K562 (cell line): ENCODE results near the gene PPAT. TPM values are rescaled to one million over a fixed set of nuclear protein-coding genes. Genes with fewer than 3 reads are reported as not detected.

Experiments used
- AFF4 ChIP-seq: sonication (generic); formaldehyde crosslinking; IDR thresholded peaks from 2 replicates; pipeline ENCODE4 v1.8.0; 2023; ENCODE audit warnings: mild to moderate bottlenecking, missing genetic modification reagents
- BHLHE40 ChIP-seq: IDR thresholded peaks from 2 replicates; pipeline ENCODE4 v1.6.1; 2011; ENCODE audit warnings: low read length, improper control_type of control experiment
- CBX3 ChIP-seq, 2 experiments: IDR thresholded peaks; 1 replicate in 1 of 2; 2 replicates in 1 of 2; pipeline ENCODE4 v1.6.1; 2012; ENCODE audit warnings: inconsistent platforms in 2 of 2, low read length in 2 of 2, borderline replicate concordance in 1 of 2, control low read depth in 1 of 2
- EP400 ChIP-seq: fragments of 450-650 bp; IDR thresholded peaks from 2 replicates; pipeline ENCODE4 v1.6.1; 2017; ENCODE audit warnings: antibody characterized with exemption, mild to moderate bottlenecking, moderate library complexity
- ETV1 ChIP-seq: fragments of 450-650 bp; conservative IDR thresholded peaks from 2 replicates; pipeline ENCODE4 v1.6.1; 2016; ENCODE audit warnings: missing genetic modification characterization, control low read depth, low read depth, missing compliant biosample characterization
- FOXK1 ChIP-seq: sonication (generic); formaldehyde crosslinking; IDR thresholded peaks from 2 replicates; pipeline ENCODE4 v1.8.0; 2022; ENCODE audit warnings: missing genetic modification reagents, mild to moderate bottlenecking, borderline replicate concordance
- GTF2B ChIP-seq: IDR thresholded peaks from 2 replicates; pipeline ENCODE4 v1.6.1; 2011; ENCODE audit not compliant: insufficient read length; ENCODE audit errors: extremely low read depth
- HDAC8 ChIP-seq: fragments of 450-650 bp; IDR thresholded peaks from 2 replicates; pipeline ENCODE4 v1.6.1; 2016; ENCODE audit warnings: mild to moderate bottlenecking, missing genetic modification characterization, moderate library complexity, missing compliant biosample characterization
- TCF15 ChIP-seq: fragments of 250-450 bp; sonication (Bioruptor Pico); IDR thresholded peaks from 2 replicates; pipeline ENCODE4 v1.8.0; 2022; ENCODE audit warnings: moderate library complexity, mild to moderate bottlenecking, inconsistent platforms
- TFAM ChIP-seq: fragments of 250-450 bp; sonication (Bioruptor Pico); conservative IDR thresholded peaks from 2 replicates; pipeline ENCODE4 v1.5.0; 2021; ENCODE audit warnings: mild to moderate bottlenecking, moderate library complexity
- TRIM24 ChIP-seq, 2 experiments: fragments of 450-650 bp; IDR thresholded peaks; 2 replicates each; pipeline ENCODE4 v1.6.1; 2016
- U2AF1 ChIP-seq: fragments of 200-400 bp; formaldehyde crosslinking; optimal IDR thresholded peaks from 2 replicates; pipeline ENCODE3; 2017; ENCODE audit warnings: mild to moderate bottlenecking, low read depth, low read length, moderate library complexity
- ZNF143 ChIP-seq: sonication (generic); formaldehyde crosslinking; IDR thresholded peaks from 2 replicates; pipeline ENCODE4 v1.9.0; 2022; ENCODE audit warnings: mild to moderate bottlenecking, missing genetic modification reagents
- ZNF511 ChIP-seq: sonication (generic); formaldehyde crosslinking; IDR thresholded peaks from 2 replicates; pipeline ENCODE4 v1.8.0; 2022; ENCODE audit warnings: mild to moderate bottlenecking, missing genetic modification reagents
- ZNF609 ChIP-seq: sonication (generic); formaldehyde crosslinking; IDR thresholded peaks from 2 replicates; pipeline ENCODE4 v1.8.1; 2023; ENCODE audit warnings: missing genetic modification reagents, mild to moderate bottlenecking, borderline replicate concordance
- ZNF778 ChIP-seq: fragments of 450-650 bp; formaldehyde crosslinking; IDR thresholded peaks from 2 replicates; pipeline ENCODE4 v1.4.0; 2020; ENCODE audit warnings: mild to moderate bottlenecking, moderate library complexity
- ZNF830 ChIP-seq: fragments of 250-450 bp; sonication (Bioruptor Pico); IDR thresholded peaks from 2 replicates; pipeline ENCODE4 v1.5.0; 2021; ENCODE audit warnings: mild to moderate bottlenecking
- polyA plus RNA-seq, 8 experiments: library from polyadenylated mRNA; depleted of rRNA in 4 of 8; stranded (reverse) in 5 of 8; unstranded in 3 of 8; fragments of >200 nt; fragmentation: Nextera tagmentation in 2 of 8; fragmentation: Illumina TruSeq in 1 of 8; extraction: Ambion mirVana in 2 of 8; extraction: Trizol in 1 of 8; gene quantifications; 2 replicates each; pipeline versions ENCODE4 v1.2.1 to v1.2.3, GENCODE V29; 2011 to 2014; ENCODE audit warnings: inconsistent platforms in 1 of 8, missing spikeins in 1 of 8
- total RNA-seq, 7 experiments: library from RNA; depleted of rRNA in 6 of 7; stranded (reverse); fragments of >200 nt in 6 of 7; fragmentation: Illumina TruSeq in 2 of 7; extraction: Trizol in 2 of 7; gene quantifications; 2 replicates each; pipeline versions ENCODE4 v1.2.1 to v1.2.3, GENCODE V29; 2011 to 2021; ENCODE audit warnings: low replicate concordance in 1 of 7

PPAT gene
- total and polyA plus RNA-seq, 9 of the 15 experiments (the other 6 are each of a cell fraction or from before 2014, with no cell fraction given) = 36.2 to 75.8 (median 55.5) TPM

- TF ChIP-seq GTF2B = no peak
- no peak for TF ChIP-seq ZNF511 (CRISPR knock-in tag)
- no peak for TF ChIP-seq HDAC8 (tag)
- TF ChIP-seq FOXK1 (CRISPR knock-in tag) = no peak; the same call in 1 of the 2 replicates
- no peak for TF ChIP-seq ZNF830 (CRISPR knock-in tag)
- peak; percentile 67 for TF ChIP-seq BHLHE40
- TF ChIP-seq EP400 = peak; percentile 96
- TF ChIP-seq ZNF778 (CRISPR knock-in tag) = no peak
- TF ChIP-seq ZNF609 (CRISPR knock-in tag) = no peak
- TF ChIP-seq AFF4 (CRISPR knock-in tag) = no peak; the same call in 1 of the 2 replicates
- peak in 1 of 2 experiments; percentile 41; a peak in 1 of 4 replicates for TF ChIP-seq TRIM24 (IDR thresholded peaks at IDR 0.05)
- TF ChIP-seq ETV1 = no peak
- TF ChIP-seq TCF15 (CRISPR knock-in tag) = no peak
- no peak for TF ChIP-seq ZNF143 (CRISPR knock-in tag)
- TF ChIP-seq TFAM (CRISPR knock-in tag) = no peak
- TF ChIP-seq CBX3 (IDR thresholded peaks at IDR 0.05; ENCODE audit: borderline replicate concordance in 1 of 2, low read length in 2 of 2) = no peak
- TF ChIP-seq U2AF1 = no peak
These were observed 32.1 kb upstream of the PPAT start, which contains the start of gene SRP72 (continued) for GRCh38 chr4:56467284-56468096.
